RWPE2 (cell line): Measurements from ENCODE around the gene RBM10.

Source experiments
- ATAC-seq: fragments of 200-7000 bp; cut with Tn5 transposase; 3 replicates; pipeline ENCODE4 v1.9.1; 2021; ENCODE audit warnings: low read depth
- DNase-seq: peaks from one replicate; pipeline ENCODE4 v3.0.0-alpha.2; 2020; ENCODE audit warnings: low spot score
- H3K27ac ChIP-seq: fragments of 450-650 bp; 2 replicates; pipeline ENCODE4 v1.5.1; 2017; ENCODE audit warnings: mild to moderate bottlenecking; ENCODE audit not compliant: poor library complexity, severe bottlenecking
- H3K27me3 ChIP-seq: fragments of 250-450 bp; sonication (Bioruptor Pico); 2 replicates; pipeline ENCODE4 v1.5.1; 2021; ENCODE audit warnings: mild to moderate bottlenecking, moderate library complexity; ENCODE audit not compliant: insufficient read depth, poor library complexity, severe bottlenecking
- H3K36me3 ChIP-seq: fragments of 250-450 bp; sonication (Bioruptor Pico); 2 replicates; pipeline ENCODE4 v1.5.1; 2020; ENCODE audit warnings: low read depth, mild to moderate bottlenecking, moderate library complexity
- H3K4me1 ChIP-seq: fragments of 250-450 bp; sonication (Bioruptor Pico); 2 replicates; pipeline ENCODE4 v1.5.1; 2021; ENCODE audit warnings: mild to moderate bottlenecking, moderate library complexity; ENCODE audit not compliant: insufficient read depth, poor library complexity, severe bottlenecking
- H3K4me3 ChIP-seq: fragments of 250-450 bp; sonication (Bioruptor Pico); 2 replicates; pipeline ENCODE4 v1.5.1; 2021; ENCODE audit warnings: mild to moderate bottlenecking, moderate library complexity; ENCODE audit not compliant: severe bottlenecking
- H3K9me3 ChIP-seq: fragments of 250-450 bp; sonication (Bioruptor Pico); 2 replicates; pipeline ENCODE4 v1.5.1; 2021; ENCODE audit warnings: mild to moderate bottlenecking, moderate library complexity; ENCODE audit not compliant: severe bottlenecking
- CTCF ChIP-seq: fragments of 450-650 bp; IDR thresholded peaks from one replicate; pipeline ENCODE4 v1.5.1; 2017; ENCODE audit warnings: mild to moderate bottlenecking, moderate library complexity; ENCODE audit not compliant: poor library complexity, severe bottlenecking

The RBM10 gene

GRCh38 chrX:47170861-47171692, 26.1 kb downstream of the RBM10 start:
- H3K27me3 ChIP-seq, result no peaks in the 10 kb centered on the region
- no peaks in the 10 kb centered on the region for H3K4me1 ChIP-seq
- ATAC-seq, result no peak
- H3K36me3 ChIP-seq, result peaks cover 5% of the 10 kb centered on the region; the same call in 1 of the 2 replicates
- TF ChIP-seq CTCF, result no peak
- DNase-seq, result no peak
- H3K27ac ChIP-seq, result no peak overlapping the region
- H3K9me3 ChIP-seq, result no peaks in the 10 kb centered on the region
- H3K4me3 ChIP-seq, result no peak overlapping the region

GRCh38 chrX:47171996-47172395, 27.0 kb downstream of the RBM10 start:
- no peak for ATAC-seq
- no peak for TF ChIP-seq CTCF
- H3K36me3 ChIP-seq, result peaks cover 8% of the 10 kb centered on the region

GRCh38 chrX:47172549-47172948, 27.5 kb downstream of the RBM10 start:
- no peak for TF ChIP-seq CTCF
- H3K27ac ChIP-seq, result no peak overlapping the region
- H3K36me3 ChIP-seq, result peaks cover 11% of the 10 kb centered on the region

More at GRCh38 chrX:47171996-47172395, 27.0 kb downstream of the RBM10 start:
- DNase-seq, result no peak
- H3K4me1 ChIP-seq, result no peaks in the 10 kb centered on the region
- H3K27ac ChIP-seq, result no peak overlapping the region
- no peaks in the 10 kb centered on the region for H3K9me3 ChIP-seq
- H3K27me3 ChIP-seq, result no peaks in the 10 kb centered on the region
- no peak overlapping the region for H3K4me3 ChIP-seq

GRCh38 chrX:47172971-47173792, 28.2 kb downstream of the RBM10 start:
- Histone ChIP-seq H3K9me3 (no peaks in the 10 kb centered on the region), H3K4me3 (no peak overlapping the region), H3K4me1 (no peaks in the 10 kb centered on the region), H3K27ac (no peak overlapping the region), H3K27me3 (no peaks in the 10 kb centered on the region), H3K36me3 (peaks cover 10% of the 10 kb centered on the region)
- no peak for TF ChIP-seq CTCF
- no peak for DNase-seq
- no peak for ATAC-seq

More at GRCh38 chrX:47172549-47172948, 27.5 kb downstream of the RBM10 start:
- ATAC-seq (no peak), DNase-seq (no peak)
- Histone ChIP-seq H3K27me3 (no peaks in the 10 kb centered on the region), H3K9me3 (no peaks in the 10 kb centered on the region), H3K4me3 (no peak overlapping the region), H3K4me1 (no peaks in the 10 kb centered on the region)
